SK-N-SH (cell line): ENCODE measurements around the gene RASSF3.

Experiments
- CTCF ChIP-seq: fragments of 200-600 bp; sonication (generic); IDR thresholded peaks from 2 replicates; pipeline ENCODE4 v1.6.1; 2017; ENCODE audit warnings: antibody characterized with exemption, mild to moderate bottlenecking, moderate library complexity
- EZH2phosphoT487 ChIP-seq: fragments of 200-600 bp; sonication (generic); IDR thresholded peaks from 2 replicates; pipeline ENCODE4 v1.6.1; 2017; ENCODE audit warnings: low read depth, mixed run types, mild to moderate bottlenecking, antibody characterized with exemption, moderate library complexity, borderline replicate concordance
- REST ChIP-seq: IDR thresholded peaks from 2 replicates; pipeline ENCODE4 v1.6.1; 2012; ENCODE audit warnings: mild to moderate bottlenecking, low read depth, low read length, moderate library complexity
- TAF1 ChIP-seq: IDR thresholded peaks from 2 replicates; pipeline ENCODE4 v1.6.1; 2012; ENCODE audit warnings: low read depth, mild to moderate bottlenecking, low read length, moderate library complexity, borderline replicate concordance
- USF2 ChIP-seq: fragments of 150-350 bp; IDR thresholded peaks from 2 replicates; pipeline ENCODE4 v1.6.1; 2017; ENCODE audit warnings: antibody characterized with exemption, low read length, low read depth, borderline replicate concordance
- YY1 ChIP-seq: IDR thresholded peaks from 2 replicates; pipeline ENCODE4 v1.4.0; 2012; ENCODE audit warnings: low read depth, mild to moderate bottlenecking

GRCh38 chr12:64713376-64713775 is 103.1 kb downstream of the RASSF3 start:
- TF ChIP-seq USF2: no peak
- TF ChIP-seq YY1: no peak
- no peak for TF ChIP-seq CTCF
- no peak for TF ChIP-seq EZH2phosphoT487
- TF ChIP-seq REST: no peak
- TF ChIP-seq TAF1: no peak
